Measurements from ENCODE around the gene LONP1.
A peak's percentile ranks its signal among the peaks of the same experiment; 100 is the strongest.
"Not testable (repeated sequence)": the region's sequence is repeated elsewhere in the genome, so short reads cannot be mapped to it uniquely, and the experiment has no call there.

Gene LONP1

GRCh38 chr19:5694167-5694955 lies 25.6 kb downstream of the LONP1 start:
- no peak for DNase-seq (ENCODE audit: low read depth in 1 of 2, low spot score in 1 of 2)
- in situ Hi-C loops (cut with HindIII; ENCODE audit: low pct_unique_long_range_greater_than_20kb, low sequenced_read_pairs): no loop called here
- no peak for TF ChIP-seq JUND (IDR thresholded peaks at IDR 0.05; ENCODE audit: low read depth)

GRCh38 chr19:5693195-5694166 lies 26.5 kb downstream of the LONP1 start:
- TF ChIP-seq JUND (IDR thresholded peaks at IDR 0.05; ENCODE audit: low read depth): no peak
- in situ Hi-C loops (cut with HindIII; ENCODE audit: low pct_unique_long_range_greater_than_20kb, low sequenced_read_pairs): no loop called here
- no peak for DNase-seq (ENCODE audit: low read depth in 1 of 2, low spot score in 1 of 2)

GRCh38 chr19:5692723-5693194 lies 27.2 kb downstream of the LONP1 start:
- no peak for TF ChIP-seq JUND (IDR thresholded peaks at IDR 0.05; ENCODE audit: low read depth)
- in situ Hi-C loops (cut with HindIII; ENCODE audit: low pct_unique_long_range_greater_than_20kb, low sequenced_read_pairs): no loop called here
- DNase-seq (ENCODE audit: low read depth in 1 of 2, low spot score in 1 of 2): no peak

- TF ChIP-seq JUND (IDR thresholded peaks at IDR 0.05; ENCODE audit: low read depth): no peak
- in situ Hi-C loops (cut with HindIII; ENCODE audit: low pct_unique_long_range_greater_than_20kb, low sequenced_read_pairs): no loop called here
- DNase-seq (ENCODE audit: low read depth in 1 of 2, low spot score in 1 of 2): no peak
Observed at GRCh38 chr19:5691822-5692722, 27.9 kb downstream of the LONP1 start.

GRCh38 chr19:5690955-5691821 lies 28.8 kb downstream of the LONP1 start:
- no peak for TF ChIP-seq JUND (IDR thresholded peaks at IDR 0.05; ENCODE audit: low read depth)
- in situ Hi-C loops (cut with HindIII; ENCODE audit: low pct_unique_long_range_greater_than_20kb, low sequenced_read_pairs): no loop called here
- no peak for DNase-seq (ENCODE audit: low read depth in 1 of 2, low spot score in 1 of 2)

- no peak for TF ChIP-seq JUND (IDR thresholded peaks at IDR 0.05; ENCODE audit: low read depth)
- in situ Hi-C loops (cut with HindIII; ENCODE audit: low pct_unique_long_range_greater_than_20kb, low sequenced_read_pairs): no loop called here
- DNase-seq (ENCODE audit: low read depth in 1 of 2, low spot score in 1 of 2): peak; percentile 94 to 96
Observed at GRCh38 chr19:5690125-5690954, 29.6 kb downstream of the LONP1 start, which contains the start of gene RPL36. Gene RPL36 (plus strand): TSS chr19:5690295. CDS start chr19:5690508, 213 bp downstream.

- DNase-seq (ENCODE audit: low read depth in 1 of 2, low spot score in 1 of 2); in situ Hi-C loops (cut with HindIII; ENCODE audit: low pct_unique_long_range_greater_than_20kb, low sequenced_read_pairs): not testable (repeated sequence)
Observed at GRCh38 chr19:5688262-5688881, 31.6 kb downstream of the LONP1 start.

GRCh38 chr19:5687360-5688198 lies 32.4 kb downstream of the LONP1 start:
- DNase-seq (ENCODE audit: low read depth in 1 of 2, low spot score in 1 of 2): no peak
- TF ChIP-seq JUND (IDR thresholded peaks at IDR 0.05; ENCODE audit: low read depth): no peak
- in situ Hi-C loops (cut with HindIII; ENCODE audit: low pct_unique_long_range_greater_than_20kb, low sequenced_read_pairs): no loop called here

GRCh38 chr19:5686647-5687359 lies 33.1 kb downstream of the LONP1 start:
- in situ Hi-C loops (cut with HindIII; ENCODE audit: low pct_unique_long_range_greater_than_20kb, low sequenced_read_pairs): no loop called here
- peak; percentile 87 to 97 for DNase-seq (ENCODE audit: low read depth in 1 of 2, low spot score in 1 of 2)
- TF ChIP-seq JUND (IDR thresholded peaks at IDR 0.05; ENCODE audit: low read depth): no peak
